PC-9 (cell line): ENCODE results near the gene CEP290.

Experiments
- EZH2 ChIP-seq: fragments of 200-600 bp; sonication (generic); IDR thresholded peaks from 2 replicates; pipeline ENCODE4 v1.8.0; 2017; ENCODE audit warnings: antibody characterized with exemption, low read depth
- TF ChIP-seq, protein P1 (sequence below): fragments of 200-600 bp; sonication (generic); conservative IDR thresholded peaks from 2 replicates; pipeline ENCODE4 v1.6.1; 2017; ENCODE audit warnings: mixed run types, antibody characterized with exemption, mild to moderate bottlenecking, moderate library complexity

DNA sequence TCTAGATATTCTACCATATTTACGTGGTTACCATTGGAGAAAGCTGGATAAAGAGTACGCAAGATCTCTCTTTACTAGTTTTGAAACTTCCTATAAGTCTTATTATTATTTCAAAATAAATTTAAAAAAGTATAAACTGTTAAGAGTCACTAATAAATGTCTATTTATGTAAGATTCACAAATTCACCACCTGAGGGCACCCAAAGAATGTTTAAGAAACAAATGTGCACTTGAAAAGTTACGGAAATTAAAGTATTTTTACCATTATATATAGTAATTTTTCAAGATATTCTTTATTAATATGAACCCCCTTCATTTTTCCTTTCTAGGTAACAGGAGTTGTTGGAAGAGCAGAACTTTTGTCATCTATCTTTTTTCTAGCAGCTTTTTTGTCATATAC is 12.1 kb upstream of the CEP290 start:
- TF ChIP-seq, protein P1, sequence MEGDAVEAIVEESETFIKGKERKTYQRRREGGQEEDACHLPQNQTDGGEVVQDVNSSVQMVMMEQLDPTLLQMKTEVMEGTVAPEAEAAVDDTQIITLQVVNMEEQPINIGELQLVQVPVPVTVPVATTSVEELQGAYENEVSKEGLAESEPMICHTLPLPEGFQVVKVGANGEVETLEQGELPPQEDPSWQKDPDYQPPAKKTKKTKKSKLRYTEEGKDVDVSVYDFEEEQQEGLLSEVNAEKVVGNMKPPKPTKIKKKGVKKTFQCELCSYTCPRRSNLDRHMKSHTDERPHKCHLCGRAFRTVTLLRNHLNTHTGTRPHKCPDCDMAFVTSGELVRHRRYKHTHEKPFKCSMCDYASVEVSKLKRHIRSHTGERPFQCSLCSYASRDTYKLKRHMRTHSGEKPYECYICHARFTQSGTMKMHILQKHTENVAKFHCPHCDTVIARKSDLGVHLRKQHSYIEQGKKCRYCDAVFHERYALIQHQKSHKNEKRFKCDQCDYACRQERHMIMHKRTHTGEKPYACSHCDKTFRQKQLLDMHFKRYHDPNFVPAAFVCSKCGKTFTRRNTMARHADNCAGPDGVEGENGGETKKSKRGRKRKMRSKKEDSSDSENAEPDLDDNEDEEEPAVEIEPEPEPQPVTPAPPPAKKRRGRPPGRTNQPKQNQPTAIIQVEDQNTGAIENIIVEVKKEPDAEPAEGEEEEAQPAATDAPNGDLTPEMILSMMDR, result peak; percentile 69
- no peak for TF ChIP-seq EZH2
